CD14-positive monocyte (primary cell): ENCODE measurements around the gene ASMTL. TPM values are rescaled to one million over a fixed set of nuclear protein-coding genes. Genes with fewer than 3 reads are reported as not detected.

Experiments
- DNase-seq, 3 donors: peaks; one replicate each; pipeline ENCODE4 v3.0.0-alpha.2; 2011 to 2022
- H2AFZ ChIP-seq: 2 replicates; pipeline ENCODE4 v1.6.0; 2012; ENCODE audit warnings: mild to moderate bottlenecking, low read depth, low read length, inconsistent platforms; ENCODE audit not compliant: insufficient read depth, poor library complexity, severe bottlenecking
- H3K27ac ChIP-seq, 2 donors: 1 replicate in 1 of 2; 2 replicates in 1 of 2; pipeline ENCODE4 v1.5.1; 2012 to 2013; ENCODE audit warnings: low read length in 2 of 2, control low read depth in 1 of 2, inconsistent platforms in 1 of 2, low read depth in 1 of 2, mild to moderate bottlenecking in 1 of 2
- H3K27me3 ChIP-seq, 2 donors: one replicate each; pipeline versions ENCODE4 v1.6.0 to v1.6.1; 2011 to 2013; ENCODE audit warnings: low read length in 2 of 2; ENCODE audit not compliant: control insufficient read depth in 2 of 2, insufficient read depth in 2 of 2
- H3K36me3 ChIP-seq, 2 donors: replicated peaks in 1 of 2; 1 replicate in 1 of 2; 2 replicates in 1 of 2; pipeline versions ENCODE4 v1.5.1 to v1.6.1; 2012 to 2013; ENCODE audit warnings: low read length in 2 of 2, control low read depth in 1 of 2, inconsistent platforms in 1 of 2, mild to moderate bottlenecking in 1 of 2; ENCODE audit not compliant: insufficient read depth in 2 of 2, control insufficient read depth in 1 of 2
- H3K4me1 ChIP-seq, 2 donors: 1 replicate in 1 of 2; 2 replicates in 1 of 2; pipeline versions ENCODE4 v1.5.1 to v1.6.1; 2012 to 2013; ENCODE audit warnings: low read length in 2 of 2, control low read depth in 1 of 2, inconsistent platforms in 1 of 2, mild to moderate bottlenecking in 1 of 2, moderate library complexity in 1 of 2; ENCODE audit not compliant: insufficient read depth in 2 of 2, control insufficient read depth in 1 of 2
- H3K4me2 ChIP-seq: replicated peaks from 2 replicates; pipeline ENCODE3; 2012; ENCODE audit warnings: low read length, moderate library complexity, mild to moderate bottlenecking; ENCODE audit not compliant: poor library complexity, severe bottlenecking; ENCODE audit errors: extremely low read depth
- H3K4me3 ChIP-seq, 3 experiments: fragments of 200-600 bp in 1 of 3; sonication (generic) in 1 of 3; replicated peaks in 1 of 3; 1 replicate in 2 of 3; 2 replicates in 1 of 3; pipeline ENCODE4 v1.5.1; 2011 to 2013; ENCODE audit warnings: low read length in 3 of 3, mild to moderate bottlenecking in 3 of 3, control low read depth in 2 of 3, low read depth in 2 of 3, inconsistent platforms in 1 of 3, moderate library complexity in 1 of 3
- H3K79me2 ChIP-seq: 2 replicates; pipeline ENCODE4 v1.6.0; 2012; ENCODE audit warnings: mild to moderate bottlenecking, control low read depth, inconsistent platforms, low read length, moderate library complexity; ENCODE audit not compliant: insufficient read depth
- H3K9ac ChIP-seq: 2 replicates; pipeline ENCODE4 v1.6.0; 2017; ENCODE audit warnings: low read length, mild to moderate bottlenecking; ENCODE audit not compliant: insufficient read depth, poor library complexity, severe bottlenecking
- H3K9me3 ChIP-seq, 2 donors: replicated peaks in 1 of 2; 1 replicate in 1 of 2; 2 replicates in 1 of 2; pipeline versions ENCODE4 v1.5.1 to v1.6.1; 2012 to 2013; ENCODE audit warnings: low read length in 2 of 2, control low read depth in 1 of 2; ENCODE audit not compliant: control insufficient read depth in 1 of 2, insufficient read depth in 1 of 2
- H4K20me1 ChIP-seq: 2 replicates; pipeline ENCODE4 v1.6.0; 2012; ENCODE audit warnings: mild to moderate bottlenecking, low read length, control low read depth, moderate library complexity; ENCODE audit not compliant: insufficient read depth
- H3K27ac Mint-ChIP-seq, 7 donors: one replicate each; pipeline ENCODE4 v1.8.0; 2020; ENCODE audit warnings: mild to moderate bottlenecking in 7 of 7, mixed read lengths in 7 of 7, moderate library complexity in 6 of 7, inconsistent platforms in 2 of 7
- H3K27me3 Mint-ChIP-seq, 3 donors: one replicate each; pipeline ENCODE4 v1.8.0; 2021 to 2022; ENCODE audit warnings: low read depth in 3 of 3, mild to moderate bottlenecking in 3 of 3, mixed read lengths in 3 of 3, moderate library complexity in 3 of 3, inconsistent platforms in 1 of 3
- H3K36me3 Mint-ChIP-seq, 2 donors: one replicate each; pipeline ENCODE4 v1.8.0; 2020; ENCODE audit warnings: mixed read lengths in 2 of 2, inconsistent platforms in 1 of 2, mild to moderate bottlenecking in 1 of 2
- H3K4me1 Mint-ChIP-seq: one replicate; pipeline ENCODE4 v1.8.0; 2020; ENCODE audit warnings: mild to moderate bottlenecking, mixed read lengths
- H3K4me3 Mint-ChIP-seq, 2 donors: one replicate each; pipeline ENCODE4 v1.8.0; 2020; ENCODE audit warnings: mild to moderate bottlenecking in 2 of 2, mixed read lengths in 2 of 2, moderate library complexity in 1 of 2
- H3K9me3 Mint-ChIP-seq, 7 donors: one replicate each; pipeline ENCODE4 v1.8.0; 2020 to 2022; ENCODE audit warnings: mixed read lengths in 7 of 7, mild to moderate bottlenecking in 6 of 7, moderate library complexity in 6 of 7, inconsistent platforms in 2 of 7
- CTCF ChIP-seq: fragments of 200-600 bp; IDR thresholded peaks from one replicate; pipeline ENCODE4 v1.8.0; 2022; ENCODE audit warnings: antibody characterized with exemption, mild to moderate bottlenecking
- WGBS: methylation state at CpG from one replicate; pipeline ENCODE4 v1.1.5; 2013; ENCODE audit warnings: missing lambda C conversion rate; ENCODE audit not compliant: insufficient coverage; 5-methylcytosine and 5-hydroxymethylcytosine counted together
- intact Hi-C, 2 donors: fragments of 100-400 bp; cut with micrococcal nuclease; formaldehyde crosslinking; loops; one replicate each; pipeline versions ENCODE4 v1.15.0 to v1.15.1; 2023
- polyA plus RNA-seq, 3 donors: library from polyadenylated mRNA; depleted of rRNA in 1 of 3; unstranded in 2 of 3; stranded (reverse) in 1 of 3; fragments of 300-500 nt in 2 of 3; fragments of >200 nt in 1 of 3; fragmentation: Illumina TruSeq in 2 of 3; gene quantifications; 1 replicate in 2 of 3; 2 replicates in 1 of 3; pipeline ENCODE4 v1.2.3, GENCODE V29; 2012 to 2021

Gene ASMTL
- polyA plus RNA-seq, 3 donors, result 19.0 to 31.5 (median 31.0) TPM

- H3K4me1 Mint-ChIP-seq, result peaks cover 35% of the 10 kb centered on the region
- Histone ChIP-seq H3K27me3 (no peaks in the 10 kb centered on the region), H3K79me2 (peaks cover 81% of the 10 kb centered on the region), H4K20me1 (no peaks in the 10 kb centered on the region), H3K4me1 (peaks cover 64 to 65% of the 10 kb centered on the region in 2 donors), H3K27ac (peak overlapping the region; percentile 43 to 86), H3K36me3 (peaks cover 0 to 6% of the 10 kb centered on the region in 2 donors), H3K4me2 (peak overlapping the region; percentile 19), H3K9me3 (no peaks in the 10 kb centered on the region), H2AFZ (no peak overlapping the region), H3K4me3 (peak overlapping the region in 1 of 3 experiments; percentile 5), H3K9ac (peak overlapping the region; percentile 15)
- 7% methylated on average over 6 of the region's 12 CpGs for WGBS
- H3K36me3 Mint-ChIP-seq, result peaks cover 15 to 41% of the 10 kb centered on the region in 2 donors
- DNase-seq, result peak in 2 of 3 donors; percentile 27 to 54
- peaks cover 0 to 2% (median 0%) of the 10 kb centered on the region in 7 donors for H3K9me3 Mint-ChIP-seq
- TF ChIP-seq CTCF, result no peak
- no peak overlapping the region for H3K4me3 Mint-ChIP-seq
- intact Hi-C loops, result loop anchor here (5.0 to 10.0 kb wide), 2 partner anchors 35 to 167 kb away; partner anchors contain the start of gene IL3RA (in 1 of the 2)
- peak overlapping the region in 6 of 7 donors; percentile 82 to 99 (median 98) for H3K27ac Mint-ChIP-seq
- peaks cover 0 to 2% (median 0%) of the 10 kb centered on the region in 3 donors for H3K27me3 Mint-ChIP-seq
These were observed 49.5 kb upstream of the ASMTL start for GRCh38 chrX:1502241-1502640.

GRCh38 chrX:1500701-1501624 is 48.3 kb upstream of the ASMTL start:
- Histone ChIP-seq H3K9ac (no peak overlapping the region), H4K20me1 (no peaks in the 10 kb centered on the region), H3K4me1 (peaks cover 51 to 53% of the 10 kb centered on the region in 2 donors), H2AFZ (no peak overlapping the region), H3K4me3 (peak overlapping the region in 1 of 3 experiments; percentile 36), H3K9me3 (no peaks in the 10 kb centered on the region), H3K79me2 (peaks cover 80% of the 10 kb centered on the region), H3K27ac (peak overlapping the region; percentile 62 to 79), H3K27me3 (no peaks in the 10 kb centered on the region), H3K36me3 (peaks cover 6 to 12% of the 10 kb centered on the region in 2 donors), H3K4me2 (peak overlapping the region; percentile 22)
- H3K4me1 Mint-ChIP-seq, result peaks cover 35% of the 10 kb centered on the region
- peak overlapping the region; percentile 59 to 99 (median 90) for H3K27ac Mint-ChIP-seq
- TF ChIP-seq CTCF, result no peak
- H3K9me3 Mint-ChIP-seq, result no peaks in the 10 kb centered on the region
- peak in 2 of 3 donors; percentile 41 to 48 for DNase-seq
- 92% methylated on average over 14 of the region's 23 CpGs for WGBS
- intact Hi-C loops, result loop anchor here (5.0 to 10.0 kb wide), 2 partner anchors 34 to 166 kb away; partner anchors contain the start of gene IL3RA (in 1 of the 2)
- peaks cover 0 to 2% (median 2%) of the 10 kb centered on the region in 3 donors for H3K27me3 Mint-ChIP-seq
- H3K36me3 Mint-ChIP-seq, result peaks cover 13 to 42% of the 10 kb centered on the region in 2 donors
- peak overlapping the region in 1 of 2 donors; percentile 48 for H3K4me3 Mint-ChIP-seq
